Spleen (tissue), 11 donors: ENCODE results near the gene SLC38A7. TPM values are rescaled to one million over a fixed set of nuclear protein-coding genes. Genes with fewer than 3 reads are reported as not detected.
"Not testable (repeated sequence)": the region's sequence is repeated elsewhere in the genome, so short reads cannot be mapped to it uniquely, and the experiment has no call there.

Source experiments
- DNase-seq: peaks from one replicate; pipeline ENCODE4 v3.0.0-alpha.2; 2020
- H3K27ac ChIP-seq, 8 donors: fragments of 200-600 bp; sonication (generic) in 7 of 8; 1 replicate in 4 of 8; 2 replicates in 4 of 8; pipeline versions ENCODE4 v1.5.0 to v1.8.0; 2016 to 2021; ENCODE audit warnings: inconsistent platforms in 4 of 8, mild to moderate bottlenecking in 4 of 8, moderate library complexity in 1 of 8
- H3K27me3 ChIP-seq, 7 donors: fragments of 200-600 bp; sonication (generic) in 6 of 7; replicated peaks in 1 of 7; 1 replicate in 4 of 7; 2 replicates in 3 of 7; pipeline versions ENCODE4 v1.5.0 to v1.8.0; 2016 to 2021; ENCODE audit warnings: inconsistent platforms in 3 of 7, mild to moderate bottlenecking in 1 of 7
- H3K36me3 ChIP-seq, 6 donors: fragments of 200-600 bp; sonication (generic) in 5 of 6; 1 replicate in 4 of 6; 2 replicates in 2 of 6; pipeline versions ENCODE4 v1.5.0 to v1.8.0; 2016 to 2021; ENCODE audit warnings: inconsistent platforms in 2 of 6
- H3K4me1 ChIP-seq, 6 donors: fragments of 200-600 bp; sonication (generic) in 5 of 6; 1 replicate in 3 of 6; 2 replicates in 3 of 6; pipeline versions ENCODE4 v1.5.0 to v1.8.0; 2016 to 2021; ENCODE audit warnings: inconsistent platforms in 3 of 6
- H3K4me3 ChIP-seq, 8 donors: fragments of 200-600 bp; sonication (generic) in 7 of 8; 1 replicate in 4 of 8; 2 replicates in 4 of 8; pipeline versions ENCODE4 v1.5.0 to v1.8.0; 2016 to 2021; ENCODE audit warnings: inconsistent platforms in 4 of 8, mild to moderate bottlenecking in 4 of 8, moderate library complexity in 2 of 8
- H3K9me3 ChIP-seq, 8 donors: fragments of 200-600 bp; sonication (generic) in 7 of 8; 1 replicate in 4 of 8; 2 replicates in 4 of 8; pipeline versions ENCODE4 v1.5.0 to v1.8.0; 2016 to 2021; ENCODE audit warnings: inconsistent platforms in 4 of 8
- POLR2A ChIP-seq, 3 donors: fragments of 450-650 bp; IDR thresholded peaks; one replicate each; pipeline ENCODE4 v1.5.1; 2017; ENCODE audit warnings: antibody characterized with exemption in 3 of 3, mild to moderate bottlenecking in 1 of 3
- POLR2AphosphoS5 ChIP-seq, 3 donors: sonication (generic); formaldehyde crosslinking; IDR thresholded peaks; one replicate each; pipeline ENCODE4 v1.5.1; 2017; ENCODE audit warnings: antibody characterized with exemption in 3 of 3
- WGBS, 5 donors: extraction: QIAGEN DNeasy Blood & Tissue Kit in 3 of 5; methylation state at CpG; one replicate each; pipeline versions ENCODE4 v1.1.5 to v1.1.7; 2013 to 2018; 5-methylcytosine and 5-hydroxymethylcytosine counted together
- intact Hi-C: fragments of 100-400 bp; cut with DNase I; formaldehyde crosslinking; loops from one replicate; pipeline ENCODE4 v1.15.0; 2023; ENCODE audit warnings: low total_unique reads
- polyA plus RNA-seq, 3 donors: library from polyadenylated mRNA; stranded (reverse); fragments of 200-250 nt; gene quantifications; one replicate each; pipeline ENCODE4 v1.2.1, GENCODE V29; 2013
- total RNA-seq, 7 donors: library from RNA; depleted of rRNA in 3 of 7; stranded (reverse); fragments of >200 nt in 3 of 7; fragmentation: NEBNext Ultra II Directional in 4 of 7; extraction: Animal tissue kit (Norgen Biotek cat#: 25700) in 4 of 7; gene quantifications; one replicate each; pipeline versions ENCODE4 v1.1.0 to v1.2.1, GENCODE V29; 2016 to 2021
- TF ChIP-seq, protein P1 (sequence below), 11 experiments: fragments of 200-600 bp in 7 of 11; fragments of 450-650 bp in 4 of 11; sonication (generic) in 4 of 11; IDR thresholded peaks in 8 of 11; conservative IDR thresholded peaks in 3 of 11; 1 replicate in 7 of 11; 2 replicates in 4 of 11; pipeline versions ENCODE4 v1.4.0 to v1.8.0; 2016 to 2021; ENCODE audit warnings: antibody characterized with exemption in 11 of 11, inconsistent platforms in 4 of 11, mild to moderate bottlenecking in 1 of 11
- donor health status: healthy with polysubstance abuse.
- donor health status: DM: no; HTN: no; CAD: no; lungs with moderate emphysema.
- donor health status: DM: no; HTN: no; CAD: no.
- donor health status: Bipolar disorder and iron deficiency.
- donor health status: healthy.
- donor health status: DM: no; HTN: no; CAD: no.
- donor health status: DM: yes; HTN: yes; CAD: no.

The SLC38A7 gene
- total and polyA plus RNA-seq, 10 donors = 2.9 to 29.5 (median 18.8) TPM

DNA sequence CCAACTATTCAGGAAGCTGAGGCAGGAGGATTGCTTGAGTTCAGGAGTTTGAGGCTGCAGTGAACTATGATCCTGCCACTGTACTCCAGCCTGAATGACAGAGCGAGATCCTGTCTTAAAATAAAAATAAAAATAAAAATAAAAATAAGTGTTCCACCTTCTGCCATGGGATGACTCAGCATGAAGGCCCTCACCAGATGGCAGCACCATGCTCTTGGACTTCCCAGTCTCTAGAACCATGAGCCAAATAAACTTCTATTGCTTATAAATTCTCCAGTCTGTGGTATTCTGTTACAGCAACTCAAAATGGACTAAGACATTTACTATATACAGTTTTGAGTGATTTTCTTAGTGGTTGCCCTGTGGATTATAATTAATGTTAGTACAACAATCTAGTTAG lies 7.9 kb upstream of the SLC38A7 start:
- H3K36me3 ChIP-seq = no peaks in the 10 kb centered on the region
- no peaks in the 10 kb centered on the region for H3K4me1 ChIP-seq
- H3K4me3 ChIP-seq = no peak overlapping the region
- no peak for DNase-seq
- intact Hi-C loops = no loop called here
- H3K9me3 ChIP-seq = peaks cover 0 to 13% (median 7%) of the 10 kb centered on the region in 8 donors
- 37 to 100% (median 90%) methylated on average over 1 of the region's 1 CpG for WGBS, 5 donors
- TF ChIP-seq POLR2AphosphoS5 (IDR thresholded peaks at IDR 0.05) (no peak), POLR2A (IDR thresholded peaks at IDR 0.05) (no peak)
- TF ChIP-seq, protein P1, sequence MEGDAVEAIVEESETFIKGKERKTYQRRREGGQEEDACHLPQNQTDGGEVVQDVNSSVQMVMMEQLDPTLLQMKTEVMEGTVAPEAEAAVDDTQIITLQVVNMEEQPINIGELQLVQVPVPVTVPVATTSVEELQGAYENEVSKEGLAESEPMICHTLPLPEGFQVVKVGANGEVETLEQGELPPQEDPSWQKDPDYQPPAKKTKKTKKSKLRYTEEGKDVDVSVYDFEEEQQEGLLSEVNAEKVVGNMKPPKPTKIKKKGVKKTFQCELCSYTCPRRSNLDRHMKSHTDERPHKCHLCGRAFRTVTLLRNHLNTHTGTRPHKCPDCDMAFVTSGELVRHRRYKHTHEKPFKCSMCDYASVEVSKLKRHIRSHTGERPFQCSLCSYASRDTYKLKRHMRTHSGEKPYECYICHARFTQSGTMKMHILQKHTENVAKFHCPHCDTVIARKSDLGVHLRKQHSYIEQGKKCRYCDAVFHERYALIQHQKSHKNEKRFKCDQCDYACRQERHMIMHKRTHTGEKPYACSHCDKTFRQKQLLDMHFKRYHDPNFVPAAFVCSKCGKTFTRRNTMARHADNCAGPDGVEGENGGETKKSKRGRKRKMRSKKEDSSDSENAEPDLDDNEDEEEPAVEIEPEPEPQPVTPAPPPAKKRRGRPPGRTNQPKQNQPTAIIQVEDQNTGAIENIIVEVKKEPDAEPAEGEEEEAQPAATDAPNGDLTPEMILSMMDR (IDR thresholded peaks at IDR 0.05 in 8 of 11, conservative IDR thresholded peaks at IDR 0.05 in 3 of 11) = no peak
- H3K27me3 ChIP-seq = no peaks in the 10 kb centered on the region
- H3K27ac ChIP-seq = no peak overlapping the region

DNA sequence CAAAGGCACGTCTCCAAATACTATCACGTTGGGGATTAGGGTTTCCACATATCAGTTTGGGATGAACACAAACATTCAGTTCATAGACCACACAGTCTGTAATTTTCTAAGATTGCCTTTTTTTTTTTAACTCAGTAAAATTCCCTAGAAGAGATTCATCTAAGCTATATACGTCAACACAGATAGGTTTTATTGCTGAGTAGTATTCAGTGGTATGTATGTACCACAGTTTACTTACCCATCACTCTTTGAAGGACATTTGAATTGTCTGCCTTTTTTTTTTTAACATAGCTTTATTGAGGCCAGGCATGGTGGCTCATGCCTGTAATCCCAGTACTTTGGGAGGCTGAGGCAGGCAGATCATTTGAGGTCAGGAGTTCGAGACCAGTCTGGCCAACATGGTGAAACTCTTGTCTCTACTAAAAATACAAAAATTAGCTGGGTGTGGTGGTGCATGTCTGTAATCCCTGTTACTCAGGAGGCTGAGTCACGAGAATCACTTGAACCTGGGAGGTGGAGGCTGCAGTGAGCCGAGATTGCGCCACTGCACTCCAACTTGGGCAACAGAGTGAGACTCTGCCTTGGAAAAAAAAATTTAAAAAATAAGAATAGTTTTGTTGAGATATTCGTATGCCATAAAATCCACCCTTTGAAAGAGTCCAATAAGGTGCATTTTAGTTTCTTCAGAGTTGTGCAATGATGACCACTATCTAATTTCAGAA lies 2.6 kb upstream of the SLC38A7 start:
- H3K27ac ChIP-seq, H3K9me3 ChIP-seq, DNase-seq, intact Hi-C loops, H3K27me3 ChIP-seq, H3K36me3 ChIP-seq, H3K4me3 ChIP-seq: not testable (repeated sequence)
- 79 to 85% (median 81%) methylated on average over 8 of the region's 8 CpGs for WGBS, 5 donors
- peaks cover 11 to 30% (median 25%) of the 10 kb centered on the region in 6 donors for H3K4me1 ChIP-seq

- DNase-seq = no peak
- H3K27me3 ChIP-seq = no peaks in the 10 kb centered on the region
- TF ChIP-seq POLR2AphosphoS5 (IDR thresholded peaks at IDR 0.05) (no peak), POLR2A (IDR thresholded peaks at IDR 0.05) (no peak)
- TF ChIP-seq, protein P1 (IDR thresholded peaks at IDR 0.05 in 8 of 11, conservative IDR thresholded peaks at IDR 0.05 in 3 of 11) = no peak
- intact Hi-C loops = no loop called here
- no peaks in the 10 kb centered on the region for H3K9me3 ChIP-seq
- 81 to 91% (median 85%) methylated on average over 6 of the region's 6 CpGs for WGBS, 5 donors
- H3K27ac ChIP-seq = peak overlapping the region in 5 of 8 donors; percentile 66 to 85 (median 80)
- peak overlapping the region in 6 of 8 donors; percentile 74 to 95 (median 84) for H3K4me3 ChIP-seq
- H3K4me1 ChIP-seq = peaks cover 11 to 33% (median 26%) of the 10 kb centered on the region in 6 donors
- peaks cover 0 to 16% (median under 1%) of the 10 kb centered on the region in 6 donors for H3K36me3 ChIP-seq
These were observed 497 bp upstream of the SLC38A7 start for GRCh38 chr16:58685084-58685449.

DNA sequence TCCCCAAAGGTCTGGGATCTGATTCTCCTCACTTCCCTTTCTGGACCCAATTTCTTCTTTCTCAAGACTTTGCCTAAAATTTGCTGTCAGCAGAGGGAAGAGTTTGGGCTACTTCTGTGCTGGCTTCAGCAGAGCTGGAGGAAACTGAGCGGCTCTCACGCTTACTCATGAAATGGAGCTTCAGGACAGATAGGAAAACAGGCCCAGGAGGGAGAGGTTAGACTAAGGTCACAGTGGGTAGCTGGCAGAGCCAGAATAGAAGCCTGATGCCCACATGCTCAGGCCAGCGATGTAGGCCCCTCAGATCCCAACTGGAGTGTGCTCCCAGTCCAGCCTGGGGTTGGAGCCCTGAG lies 593 bp downstream of the SLC38A7 start:
- WGBS, 5 donors = 6 to 21% (median 16%) methylated on average over 3 of the region's 3 CpGs
- Histone ChIP-seq H3K9me3 (no peaks in the 10 kb centered on the region), H3K27ac (peak overlapping the region in 7 of 8 donors; percentile 48 to 85 (median 75)), H3K27me3 (no peaks in the 10 kb centered on the region), H3K36me3 (peaks cover 0 to 27% (median 5%) of the 10 kb centered on the region in 6 donors), H3K4me1 (peaks cover 11 to 33% (median 26%) of the 10 kb centered on the region in 6 donors), H3K4me3 (peak overlapping the region; percentile 66 to 95 (median 84))
- intact Hi-C loops = no loop called here
- DNase-seq = no peak
- no peak for TF ChIP-seq POLR2AphosphoS5 (IDR thresholded peaks at IDR 0.05)
- no peak for TF ChIP-seq POLR2A (IDR thresholded peaks at IDR 0.05)
- TF ChIP-seq, protein P1 (IDR thresholded peaks at IDR 0.05 in 8 of 11, conservative IDR thresholded peaks at IDR 0.05 in 3 of 11) = no peak
